ENCODE results near the gene ARHGAP23. TPM values are rescaled to one million over a fixed set of nuclear protein-coding genes. Genes with fewer than 3 reads are reported as not detected.
"Not testable (repeated sequence)": the region's sequence is repeated elsewhere in the genome, so short reads cannot be mapped to it uniquely, and the experiment has no call there.

Gene ARHGAP23
- total RNA-seq, 2 experiments from 2014 or later, result 0.40 TPM; not detected in 1

DNA sequence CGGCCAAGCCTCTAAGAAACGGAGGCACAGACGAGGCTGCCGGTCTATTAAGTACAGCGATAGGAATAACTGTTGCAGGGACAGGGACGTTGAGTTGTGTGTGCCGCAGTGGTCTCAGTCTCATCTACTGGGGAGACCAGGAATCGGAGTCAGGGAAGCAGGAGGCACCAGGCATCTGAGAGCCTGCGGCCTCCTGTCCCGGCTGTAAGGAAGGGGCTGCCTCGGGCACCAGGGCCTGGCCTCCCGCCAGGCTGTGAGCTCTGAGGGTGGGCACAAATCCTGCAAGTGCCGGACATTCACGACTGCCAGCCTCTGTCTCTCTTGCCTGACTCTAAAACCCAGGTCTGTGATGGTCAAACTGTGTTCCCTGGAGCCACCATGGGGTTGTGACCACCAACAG lies 76.0 kb downstream of the ARHGAP23 start:
- Mint-ChIP-seq H3K27ac (no peak overlapping the region), H3K4me3 (no peak overlapping the region), H3K27me3 (peaks cover 17% of the 10 kb centered on the region), H3K4me1 (peaks cover under 1% of the 10 kb centered on the region), H3K9me3 (ENCODE audit: low read depth) (no peaks in the 10 kb centered on the region), H3K36me3 (no peaks in the 10 kb centered on the region)
- CTCF ChIA-PET, result interaction anchor here (1.4 kb wide), 1 partner anchor 52 kb away, joined by 3 read pairs; no protein-coding TSS in a partner anchor
- ATAC-seq (no peak), DNase-seq (no peak)

DNA sequence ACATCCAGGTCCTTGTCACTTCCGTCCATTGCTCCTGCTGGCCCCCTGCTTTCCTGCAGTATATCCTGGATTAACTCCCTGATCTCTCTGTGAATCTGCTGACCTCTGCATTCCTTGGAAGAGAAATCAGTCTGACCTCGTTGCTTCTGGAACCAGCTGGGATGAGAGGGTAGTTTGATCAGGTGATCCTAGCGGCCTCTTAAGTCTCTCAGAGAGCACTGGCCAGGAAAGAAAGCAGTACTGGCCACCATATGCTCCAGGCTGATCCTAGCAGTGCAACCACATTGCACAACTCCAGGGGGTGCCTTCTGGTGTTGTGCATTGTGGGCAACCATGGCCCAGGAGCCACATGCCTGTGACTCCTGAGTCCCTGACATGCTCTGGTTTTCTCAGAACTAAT lies 79.2 kb downstream of the ARHGAP23 start:
- ATAC-seq (no peak), DNase-seq (no peak)
- no peak overlapping the region for H3K4me3 Mint-ChIP-seq
- H3K4me1 Mint-ChIP-seq, result peaks cover 4% of the 10 kb centered on the region
- CTCF ChIA-PET, result interaction anchor here (1.0 to 1.4 kb wide), 4 partner anchors 48 to 228 kb away, joined by 3 to 6 read pairs (median 4); no protein-coding TSS in a partner anchor
- no peaks in the 10 kb centered on the region for H3K36me3 Mint-ChIP-seq
- peaks cover 39% of the 10 kb centered on the region for H3K27me3 Mint-ChIP-seq
- H3K27ac Mint-ChIP-seq, result no peak overlapping the region
- no peaks in the 10 kb centered on the region for H3K9me3 Mint-ChIP-seq (ENCODE audit: low read depth)

DNA sequence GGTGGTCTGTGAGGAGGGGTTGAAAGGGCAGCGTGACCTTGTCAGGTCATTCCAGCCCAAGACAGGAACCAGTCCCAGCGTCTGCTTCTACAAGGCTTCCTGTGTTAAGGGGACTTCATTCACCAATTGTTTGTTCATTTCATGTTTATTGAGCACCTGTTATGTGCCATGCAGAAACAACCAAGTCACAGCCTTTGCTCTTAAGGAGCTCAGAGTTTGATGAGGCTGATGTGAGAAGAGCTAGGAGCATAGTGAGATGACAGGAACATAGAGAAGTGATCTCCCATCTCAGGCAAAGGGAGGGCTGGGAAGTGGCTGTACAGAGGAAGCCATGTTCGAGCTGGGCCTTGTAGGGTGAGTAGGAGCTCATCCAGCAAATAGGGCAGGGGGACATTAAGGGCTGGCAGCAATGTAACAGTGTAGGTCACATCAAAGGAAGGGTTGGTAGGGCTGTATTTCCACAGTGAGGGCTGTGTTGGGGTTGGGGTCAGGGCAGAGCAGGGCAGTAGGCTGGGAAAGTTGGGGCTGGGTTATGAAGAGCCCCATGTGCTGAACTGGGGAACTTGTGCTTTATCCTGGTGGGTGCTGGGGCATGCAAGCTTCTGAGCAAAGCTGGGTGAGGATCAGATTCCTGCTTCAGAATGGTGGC lies 79.8 kb downstream of the ARHGAP23 start:
- Mint-ChIP-seq H3K27ac (no peak overlapping the region), H3K9me3 (ENCODE audit: low read depth) (no peaks in the 10 kb centered on the region), H3K36me3 (no peaks in the 10 kb centered on the region), H3K27me3 (peaks cover 41% of the 10 kb centered on the region), H3K4me1 (peaks cover 4% of the 10 kb centered on the region), H3K4me3 (no peak overlapping the region)
- ATAC-seq (no peak), DNase-seq (no peak)
- CTCF ChIA-PET, result interaction anchor here (0.8 to 1.4 kb wide), 5 partner anchors 47 to 227 kb away, joined by 3 to 6 read pairs (median 3); no protein-coding TSS in a partner anchor

DNA sequence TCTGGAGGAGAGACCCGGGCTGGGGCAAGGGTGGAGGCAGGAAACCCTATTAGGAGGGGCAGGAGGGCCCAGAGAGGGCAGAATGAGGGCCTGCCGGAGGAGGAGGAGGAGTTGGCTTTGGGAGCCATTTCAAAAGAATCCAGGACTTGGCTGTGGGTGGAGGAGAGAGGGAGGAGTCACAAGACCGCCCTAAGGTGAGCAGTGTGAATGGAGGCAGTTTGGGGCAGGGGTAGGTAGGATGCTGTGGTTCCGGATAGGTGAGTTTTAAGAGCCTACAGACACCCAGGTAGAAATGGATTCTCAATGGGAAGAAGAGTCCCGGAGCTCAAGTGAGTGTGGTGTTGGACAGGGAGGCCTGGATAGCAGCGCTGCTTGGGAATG lies 80.3 kb downstream of the ARHGAP23 start:
- Mint-ChIP-seq H3K4me1 (peaks cover 4% of the 10 kb centered on the region), H3K27me3 (peaks cover 41% of the 10 kb centered on the region), H3K27ac (no peak overlapping the region), H3K4me3 (no peak overlapping the region), H3K9me3 (ENCODE audit: low read depth) (no peaks in the 10 kb centered on the region), H3K36me3 (no peaks in the 10 kb centered on the region)
- no peak for DNase-seq
- CTCF ChIA-PET, result interaction anchor here (0.8 to 1.4 kb wide), 7 partner anchors 28 to 227 kb away, joined by 3 to 6 read pairs (median 4); no protein-coding TSS in a partner anchor
- no peak for ATAC-seq

DNA sequence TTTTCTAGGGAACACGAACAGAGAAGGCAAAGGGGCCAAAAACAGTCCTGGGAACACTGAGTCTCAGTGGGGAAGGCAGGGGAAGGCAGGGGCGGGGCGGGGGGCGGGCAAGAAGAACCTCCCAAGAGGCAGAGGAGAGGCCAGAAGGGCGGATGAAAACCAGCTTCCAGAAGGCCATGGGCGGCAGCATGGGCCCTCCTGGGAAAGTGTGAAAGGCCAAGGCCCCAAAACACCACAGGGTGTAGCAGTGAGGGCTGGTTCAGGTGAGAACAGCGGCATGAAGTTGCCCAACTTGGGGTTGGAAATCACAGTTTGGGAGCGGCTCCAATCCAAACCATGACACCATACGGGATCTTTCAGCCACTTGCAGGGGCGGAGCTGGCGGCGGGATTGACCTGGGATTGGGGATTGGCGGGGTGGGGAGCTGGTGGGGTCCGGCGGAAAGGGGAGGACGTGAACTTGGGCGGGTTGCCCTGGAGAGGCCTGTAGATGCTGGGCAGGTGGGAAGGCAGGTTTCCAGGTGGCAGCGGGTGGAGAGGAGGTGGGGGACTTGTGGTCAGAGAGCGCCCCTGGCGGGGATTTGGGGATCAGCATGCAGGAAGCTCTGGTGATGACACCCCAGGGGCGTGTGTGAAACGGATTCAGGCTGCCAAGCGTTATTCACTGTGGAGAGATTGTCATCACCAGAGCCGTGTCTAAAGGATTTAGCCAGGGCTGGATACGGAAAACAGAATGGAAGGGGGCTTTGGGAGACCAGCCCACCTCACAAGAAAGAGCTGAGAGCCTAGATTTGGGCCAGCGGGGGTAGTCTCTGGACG lies 80.9 kb downstream of the ARHGAP23 start:
- no peaks in the 10 kb centered on the region for H3K36me3 Mint-ChIP-seq
- CTCF ChIA-PET, result interaction anchor here (0.7 to 1.4 kb wide), 12 partner anchors 10 to 158 kb away, joined by 3 to 15 read pairs (median 4); no protein-coding TSS in a partner anchor
- H3K27me3 Mint-ChIP-seq, result peaks cover 41% of the 10 kb centered on the region
- H3K4me1 Mint-ChIP-seq, result peaks cover 4% of the 10 kb centered on the region
- no peak overlapping the region for H3K27ac Mint-ChIP-seq
- no peaks in the 10 kb centered on the region for H3K9me3 Mint-ChIP-seq (ENCODE audit: low read depth)
- H3K4me3 Mint-ChIP-seq, result no peak overlapping the region
- peak; percentile 87 for ATAC-seq
- DNase-seq, result peak; percentile 80

DNA sequence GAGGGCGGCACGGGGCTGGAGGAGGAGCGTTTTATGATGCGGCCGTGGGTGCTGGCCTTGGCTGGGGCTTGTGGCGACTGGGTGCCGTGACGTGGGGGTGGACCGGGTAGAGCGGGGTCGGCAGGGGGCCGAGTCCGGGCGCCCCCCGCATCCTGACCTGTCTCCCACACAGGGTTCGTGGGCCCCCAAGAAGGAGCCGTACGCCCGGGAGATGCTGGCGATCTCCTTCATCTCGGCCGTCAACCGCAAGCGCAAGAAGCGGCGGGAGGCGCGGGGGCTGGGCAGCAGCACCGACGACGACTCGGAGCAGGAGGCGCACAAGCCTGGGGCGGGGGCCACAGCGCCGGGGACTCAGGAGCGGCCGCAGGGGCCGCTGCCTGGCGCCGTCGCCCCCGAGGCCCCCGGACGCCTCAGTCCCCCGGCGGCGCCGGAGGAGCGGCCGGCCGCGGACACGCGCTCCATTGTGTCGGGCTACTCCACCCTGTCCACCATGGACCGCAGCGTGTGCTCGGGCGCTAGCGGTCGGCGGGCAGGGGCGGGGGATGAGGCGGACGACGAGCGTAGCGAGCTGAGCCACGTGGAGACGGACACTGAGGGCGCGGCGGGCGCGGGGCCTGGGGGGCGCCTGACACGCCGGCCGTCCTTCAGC lies 81.6 kb downstream of the ARHGAP23 start:
- no peaks in the 10 kb centered on the region for H3K9me3 Mint-ChIP-seq (ENCODE audit: low read depth)
- no peak for DNase-seq
- CTCF ChIA-PET, result interaction anchor here (0.7 to 1.4 kb wide), 10 partner anchors 9 to 157 kb away, joined by 3 to 15 read pairs (median 4); no protein-coding TSS in a partner anchor
- peaks cover 4% of the 10 kb centered on the region for H3K4me1 Mint-ChIP-seq
- no peaks in the 10 kb centered on the region for H3K36me3 Mint-ChIP-seq
- peaks cover 41% of the 10 kb centered on the region for H3K27me3 Mint-ChIP-seq
- ATAC-seq, result peak; percentile 25
- H3K27ac Mint-ChIP-seq, result no peak overlapping the region
- H3K4me3 Mint-ChIP-seq, result no peak overlapping the region

DNA sequence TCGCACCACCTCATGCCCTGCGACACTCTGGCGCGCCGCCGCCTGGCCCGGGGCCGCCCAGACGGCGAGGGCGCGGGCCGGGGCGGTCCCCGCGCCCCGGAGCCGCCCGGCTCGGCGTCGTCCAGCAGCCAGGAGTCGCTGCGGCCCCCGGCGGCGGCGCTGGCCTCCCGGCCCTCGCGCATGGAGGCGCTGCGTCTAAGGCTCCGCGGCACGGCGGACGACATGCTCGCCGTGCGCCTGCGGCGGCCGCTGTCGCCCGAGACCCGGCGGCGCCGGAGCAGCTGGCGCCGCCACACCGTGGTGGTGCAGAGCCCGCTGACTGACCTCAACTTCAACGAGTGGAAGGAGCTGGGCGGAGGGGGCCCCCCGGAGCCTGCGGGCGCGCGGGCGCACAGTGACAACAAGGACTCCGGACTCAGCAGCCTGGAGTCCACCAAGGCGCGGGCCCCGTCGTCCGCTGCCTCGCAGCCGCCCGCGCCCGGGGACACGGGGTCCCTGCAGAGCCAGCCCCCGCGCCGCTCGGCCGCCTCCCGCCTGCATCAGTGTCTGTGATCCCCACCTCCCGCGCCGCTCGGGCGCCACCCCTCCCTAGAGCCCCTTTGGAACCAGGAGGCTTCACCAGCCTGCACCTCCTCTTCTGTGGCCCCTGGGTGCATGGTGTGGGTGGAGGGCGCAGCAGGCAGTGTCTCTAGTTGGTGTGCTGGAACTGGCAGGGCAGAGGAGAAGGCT lies 82.3 kb downstream of the ARHGAP23 start:
- CTCF ChIA-PET, result interaction anchor here (0.8 to 1.3 kb wide), 3 partner anchors 18 to 74 kb away, joined by 3 to 5 read pairs (median 3); no protein-coding TSS in a partner anchor
- Mint-ChIP-seq H3K27ac (no peak overlapping the region), H3K4me1 (peaks cover 4% of the 10 kb centered on the region), H3K4me3 (no peak overlapping the region), H3K27me3 (peaks cover 37% of the 10 kb centered on the region), H3K36me3 (no peaks in the 10 kb centered on the region), H3K9me3 (ENCODE audit: low read depth) (no peaks in the 10 kb centered on the region)
- ATAC-seq (peak; percentile 36), DNase-seq (no peak)

DNA sequence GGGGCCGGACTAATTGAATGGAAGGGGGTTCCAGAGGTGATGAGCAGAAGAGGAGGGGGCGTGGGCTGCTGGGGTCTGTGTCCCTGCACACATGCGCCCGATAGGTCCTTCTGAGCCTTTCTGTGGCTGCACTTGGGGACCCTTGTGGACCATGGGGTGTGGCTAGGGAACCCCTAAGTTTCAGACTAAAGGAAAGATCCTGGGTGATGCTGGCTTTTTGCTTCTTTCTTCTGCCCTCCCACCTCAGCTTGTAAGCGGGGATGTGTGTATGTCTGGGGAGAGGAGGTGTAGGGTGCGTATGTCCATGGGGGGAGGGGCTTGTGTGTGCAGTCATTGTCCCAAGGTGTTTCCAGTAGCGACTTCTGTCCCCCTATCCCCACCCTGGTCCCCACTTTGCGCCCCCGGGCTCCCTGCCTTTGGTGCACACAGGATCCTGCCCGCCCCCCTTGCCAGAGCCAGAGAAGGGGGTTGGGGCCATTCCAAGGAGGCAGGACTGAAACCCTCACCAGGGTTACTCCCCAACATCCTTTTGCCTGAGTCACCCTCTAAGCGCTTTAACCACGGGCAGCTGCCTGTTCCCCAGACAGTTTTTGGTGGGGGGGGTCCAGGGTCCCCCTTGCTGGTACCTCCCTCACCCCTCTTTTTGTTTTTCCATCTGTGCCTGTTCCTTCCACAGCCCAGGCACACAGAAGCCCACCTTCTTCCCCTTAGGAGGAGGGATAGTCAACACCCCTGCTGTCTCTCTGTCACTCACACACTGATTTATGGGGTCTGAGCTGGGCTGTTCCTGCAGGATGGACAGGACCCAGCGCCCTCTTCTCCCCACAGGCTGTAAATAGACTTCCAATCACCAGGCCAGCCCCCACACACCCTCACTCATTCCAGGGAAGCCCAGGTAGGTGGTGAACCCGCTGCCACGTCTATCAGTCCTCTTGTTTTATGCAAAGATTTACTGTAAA lies 83.2 kb downstream of the ARHGAP23 start:
- Mint-ChIP-seq H3K4me3 (no peak overlapping the region), H3K27me3 (peaks cover 37% of the 10 kb centered on the region), H3K36me3 (no peaks in the 10 kb centered on the region), H3K9me3 (ENCODE audit: low read depth) (no peaks in the 10 kb centered on the region), H3K4me1 (peaks cover 4% of the 10 kb centered on the region), H3K27ac (no peak overlapping the region)
- DNase-seq (no peak), ATAC-seq (no peak)
- CTCF ChIA-PET, result interaction anchor here (0.8 to 1.0 kb wide), 2 partner anchors 60 to 73 kb away, joined by 3 to 5 read pairs; no protein-coding TSS in a partner anchor

DNA sequence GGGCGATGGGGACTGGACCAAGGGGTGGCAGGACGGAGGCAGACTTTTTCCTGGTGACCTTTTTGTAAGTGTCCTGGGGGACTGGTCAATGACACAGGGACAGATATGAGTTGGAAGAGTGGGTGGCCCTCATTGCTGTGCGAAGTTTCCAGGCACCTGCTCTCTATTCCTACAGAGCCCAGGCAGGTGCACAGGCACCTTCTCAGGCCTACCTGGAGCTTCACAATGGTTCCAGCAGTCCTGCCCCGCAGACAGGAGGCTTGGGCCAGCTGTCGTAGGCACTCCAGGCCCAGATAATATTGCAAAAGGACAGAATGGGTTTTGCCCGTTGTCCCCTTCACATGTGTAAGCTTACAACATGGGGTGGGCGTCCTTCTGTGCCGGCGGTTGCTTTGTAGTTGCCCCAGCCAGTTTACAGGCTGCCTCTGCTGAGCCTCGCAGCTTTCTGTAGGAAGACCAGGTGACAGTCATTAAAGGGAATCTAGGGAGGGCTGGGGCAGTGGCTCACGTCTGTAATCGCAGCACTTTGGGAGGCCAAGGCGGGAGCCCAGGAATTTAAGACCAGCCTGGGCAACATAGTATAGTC lies 84.3 kb downstream of the ARHGAP23 start:
- Mint-ChIP-seq H3K27me3 (peaks cover 37% of the 10 kb centered on the region), H3K4me1 (peaks cover 4% of the 10 kb centered on the region), H3K9me3 (ENCODE audit: low read depth) (no peaks in the 10 kb centered on the region), H3K4me3 (no peak overlapping the region), H3K27ac (no peak overlapping the region), H3K36me3 (no peaks in the 10 kb centered on the region)
- ATAC-seq (no peak), DNase-seq (no peak)
- CTCF ChIA-PET, result no interaction called here

DNA sequence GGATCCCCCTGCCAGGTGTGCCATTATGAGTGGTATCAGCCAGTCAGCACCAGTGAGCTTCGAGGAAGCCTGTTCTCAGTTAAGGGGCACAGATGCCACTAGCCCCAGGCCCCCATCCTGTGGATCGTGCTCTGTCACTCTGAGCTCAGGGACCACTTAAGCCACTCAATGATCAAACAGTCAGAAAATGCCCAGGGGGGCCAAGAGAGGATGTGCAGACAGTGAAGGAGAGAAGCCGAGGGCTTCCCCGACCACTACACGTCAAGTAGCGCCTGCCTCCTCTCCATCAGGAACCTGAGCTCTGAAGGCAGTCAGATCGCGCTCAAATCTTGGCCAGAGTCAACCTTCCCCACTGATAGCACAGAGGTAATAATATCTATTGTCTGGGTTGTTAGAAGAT lies 98.3 kb downstream of the ARHGAP23 start:
- ATAC-seq; H3K9me3 Mint-ChIP-seq (ENCODE audit: low read depth); H3K4me3 Mint-ChIP-seq; H3K36me3 Mint-ChIP-seq; H3K27ac Mint-ChIP-seq; DNase-seq; CTCF ChIA-PET; H3K4me1 Mint-ChIP-seq: not testable (repeated sequence)
- peaks cover 14% of the 10 kb centered on the region for H3K27me3 Mint-ChIP-seq

DNA sequence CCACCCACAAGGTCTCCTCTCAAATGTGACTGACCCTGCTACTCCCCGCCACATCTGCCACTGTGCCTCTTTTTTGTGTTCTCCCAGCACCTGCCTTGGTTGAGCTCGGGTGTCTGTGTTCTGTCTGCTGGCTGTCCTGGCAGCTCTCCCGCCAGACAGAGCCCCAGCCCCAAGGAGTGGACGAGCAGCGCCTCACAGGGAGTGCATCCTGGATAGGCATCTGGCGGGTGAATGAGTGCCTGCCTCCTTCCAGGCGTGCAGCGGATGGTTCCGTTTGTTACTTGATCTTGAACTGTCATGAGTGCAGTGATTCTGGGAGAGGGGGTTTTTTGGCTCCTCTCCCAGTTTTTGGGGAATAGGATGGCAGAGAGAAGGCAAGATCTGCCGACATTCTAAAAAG lies 99.9 kb downstream of the ARHGAP23 start:
- H3K36me3 Mint-ChIP-seq; H3K9me3 Mint-ChIP-seq (ENCODE audit: low read depth); ATAC-seq; H3K27ac Mint-ChIP-seq; H3K4me3 Mint-ChIP-seq; DNase-seq; CTCF ChIA-PET; H3K4me1 Mint-ChIP-seq: not testable (repeated sequence)
- H3K27me3 Mint-ChIP-seq, result peaks cover 20% of the 10 kb centered on the region

DNA sequence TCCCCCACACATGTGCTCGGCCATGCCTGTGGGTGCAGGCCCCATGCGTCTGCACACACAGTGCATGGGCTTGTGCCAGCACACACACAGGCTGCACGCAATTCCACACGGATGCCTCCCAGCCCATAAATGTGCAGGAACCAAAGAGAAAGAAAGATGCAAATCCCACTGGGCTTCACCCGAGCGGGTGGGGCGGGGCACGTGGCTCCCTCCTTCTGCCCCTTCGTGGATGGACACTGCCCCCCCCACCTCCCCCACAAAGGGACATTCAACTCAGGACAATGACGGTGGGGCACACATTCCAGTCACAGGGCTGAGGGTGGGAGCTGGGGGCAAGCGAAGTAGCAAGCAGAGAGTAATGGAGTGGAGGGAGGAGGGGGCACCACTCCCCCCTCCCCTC lies 102.6 kb downstream of the ARHGAP23 start:
- CTCF ChIA-PET; H3K9me3 Mint-ChIP-seq (ENCODE audit: low read depth); DNase-seq; H3K4me3 Mint-ChIP-seq; H3K27ac Mint-ChIP-seq; H3K36me3 Mint-ChIP-seq; ATAC-seq; H3K4me1 Mint-ChIP-seq: not testable (repeated sequence)
- peaks cover 23% of the 10 kb centered on the region for H3K27me3 Mint-ChIP-seq
